Neuronal stem cell (in vitro differentiated cells): ENCODE measurements around the gene FAF1.
"Not testable (repeated sequence)": the region's sequence is repeated elsewhere in the genome, so short reads cannot be mapped to it uniquely, and the experiment has no call there.

Source experiments
- DNase-seq: peaks from one replicate; pipeline ENCODE4 v3.0.0-alpha.2; 2013; ENCODE audit warnings: low spot score
- H2AFZ ChIP-seq: one replicate; pipeline ENCODE4 v1.6.1; 2013; ENCODE audit warnings: mild to moderate bottlenecking, low read length, inconsistent platforms
- H2AK5ac ChIP-seq: 2 replicates; pipeline ENCODE4 v1.6.1; 2013; ENCODE audit warnings: low read depth, mild to moderate bottlenecking, inconsistent platforms, low read length, moderate library complexity, mixed read lengths
- H2BK120ac ChIP-seq: 2 replicates; pipeline ENCODE4 v1.6.1; 2013; ENCODE audit warnings: low read depth, mild to moderate bottlenecking, inconsistent platforms, low read length, moderate library complexity, mixed read lengths
- H2BK12ac ChIP-seq: one replicate; pipeline ENCODE4 v1.6.1; 2013; ENCODE audit warnings: low read length, inconsistent platforms
- H2BK15ac ChIP-seq: 2 replicates; pipeline ENCODE4 v1.6.1; 2013; ENCODE audit warnings: mild to moderate bottlenecking, low read length, inconsistent platforms, mixed read lengths
- H2BK5ac ChIP-seq: one replicate; pipeline ENCODE4 v1.6.1; 2013; ENCODE audit warnings: inconsistent platforms, mild to moderate bottlenecking, low read length, moderate library complexity
- H3K14ac ChIP-seq: one replicate; pipeline ENCODE4 v1.6.1; 2013; ENCODE audit warnings: low read length, inconsistent platforms
- H3K18ac ChIP-seq: 2 replicates; pipeline ENCODE4 v1.6.1; 2013; ENCODE audit warnings: low read length, inconsistent platforms
- H3K23ac ChIP-seq: 2 replicates; pipeline ENCODE4 v1.6.1; 2013; ENCODE audit warnings: low read depth, mild to moderate bottlenecking, mixed read lengths, low read length, inconsistent platforms; ENCODE audit not compliant: poor library complexity
- H3K27ac ChIP-seq: replicated peaks from 3 replicates; pipeline ENCODE4 v1.5.1; 2013; ENCODE audit warnings: low read length, inconsistent platforms
- H3K27me3 ChIP-seq, 3 experiments: 2 replicates each; pipeline ENCODE4 v1.6.1; 2013; ENCODE audit warnings: low read length in 3 of 3, mild to moderate bottlenecking in 2 of 3, inconsistent platforms in 1 of 3, low read depth in 1 of 3, mixed read lengths in 1 of 3, moderate library complexity in 1 of 3; ENCODE audit not compliant: control insufficient read depth in 3 of 3, insufficient read depth in 3 of 3
- H3K36me3 ChIP-seq, 2 donors: replicated peaks in 1 of 2; 2 replicates each; pipeline ENCODE4 v1.6.1; 2013; ENCODE audit warnings: low read length in 2 of 2; ENCODE audit not compliant: control insufficient read depth in 2 of 2, insufficient read depth in 2 of 2
- H3K4ac ChIP-seq: 2 replicates; pipeline ENCODE4 v1.6.1; 2013; ENCODE audit warnings: inconsistent platforms, mild to moderate bottlenecking, low read length, moderate library complexity
- H3K4me1 ChIP-seq, 2 donors: 1 replicate in 1 of 2; 2 replicates in 1 of 2; pipeline ENCODE4 v1.6.1; 2013; ENCODE audit warnings: low read length in 2 of 2, low read depth in 1 of 2; ENCODE audit not compliant: control insufficient read depth in 2 of 2, insufficient read depth in 1 of 2
- H3K4me2 ChIP-seq: one replicate; pipeline ENCODE4 v1.6.1; 2013; ENCODE audit warnings: mild to moderate bottlenecking, low read length, inconsistent platforms; ENCODE audit not compliant: insufficient read depth, poor library complexity, severe bottlenecking
- H3K4me3 ChIP-seq, 2 donors: 2 replicates each; pipeline ENCODE4 v1.5.1; 2013; ENCODE audit warnings: low read length in 2 of 2, mild to moderate bottlenecking in 2 of 2, inconsistent platforms in 1 of 2, moderate library complexity in 1 of 2
- H3K79me1 ChIP-seq: one replicate; pipeline ENCODE4 v1.6.1; 2013; ENCODE audit warnings: low read depth, mild to moderate bottlenecking, inconsistent platforms, low read length, moderate library complexity
- H3K9ac ChIP-seq: one replicate; pipeline ENCODE4 v1.6.1; 2013; ENCODE audit warnings: mild to moderate bottlenecking, low read depth, low read length, inconsistent platforms; ENCODE audit not compliant: poor library complexity
- H3K9me3 ChIP-seq, 2 donors: replicated peaks in 1 of 2; 2 replicates each; pipeline versions ENCODE3 to v1.6.1; 2013; ENCODE audit warnings: low read length in 2 of 2, mild to moderate bottlenecking in 2 of 2, inconsistent platforms in 1 of 2, low read depth in 1 of 2, mixed read lengths in 1 of 2, moderate library complexity in 1 of 2; ENCODE audit not compliant: control insufficient read depth in 2 of 2, insufficient read depth in 1 of 2
- H4K8ac ChIP-seq: one replicate; pipeline ENCODE4 v1.6.1; 2013; ENCODE audit warnings: low read depth, mild to moderate bottlenecking, inconsistent platforms, low read length, moderate library complexity
- H4K91ac ChIP-seq: one replicate; pipeline ENCODE4 v1.6.1; 2013; ENCODE audit warnings: low read length, low read depth, mild to moderate bottlenecking, inconsistent platforms; ENCODE audit not compliant: poor library complexity
- WGBS, 2 donors: extraction: QIAGEN DNeasy Blood & Tissue Kit; methylation state at CpG; one replicate each; pipeline ENCODE4 v1.1.7; 2013; ENCODE audit warnings: missing lambda C conversion rate in 2 of 2, mixed read lengths in 1 of 2; ENCODE audit not compliant: insufficient read length in 2 of 2, insufficient replicate concordance in 1 of 2; ENCODE audit errors: extremely low coverage in 2 of 2; 5-methylcytosine and 5-hydroxymethylcytosine counted together

Gene FAF1

GRCh38 chr1:50898773-50899172 is 61.3 kb downstream of the FAF1 start:
- Histone ChIP-seq H2BK15ac (no peak overlapping the region), H3K9me3 (peaks cover 0 to under 1% of the 10 kb centered on the region in 2 donors), H3K36me3 (no peaks in the 10 kb centered on the region), H4K91ac (no peak overlapping the region), H2BK12ac (no peak overlapping the region), H3K4me3 (no peak overlapping the region), H4K8ac (no peak overlapping the region), H3K27ac (no peak overlapping the region), H2AK5ac (no peak overlapping the region), H2BK5ac (no peak overlapping the region), H3K79me1 (peaks cover 2% of the 10 kb centered on the region), H3K18ac (no peak overlapping the region), H3K27me3 (no peaks in the 10 kb centered on the region), H3K23ac (no peak overlapping the region), H3K4me1 (no peaks in the 10 kb centered on the region), H3K9ac (no peak overlapping the region), H2BK120ac (no peak overlapping the region), H3K4ac (no peak overlapping the region), H3K4me2 (no peak overlapping the region), H2AFZ (no peak overlapping the region), H3K14ac (no peak overlapping the region)
- WGBS, 2 donors = no CpG with 5 or more reads among the region's 2 CpGs
- DNase-seq = no peak

- Histone ChIP-seq H4K8ac (no peak overlapping the region), H3K4me2 (no peak overlapping the region), H2BK120ac (no peak overlapping the region), H4K91ac (no peak overlapping the region), H2BK5ac (no peak overlapping the region), H3K9ac (no peak overlapping the region), H3K4me1 (no peaks in the 10 kb centered on the region), H3K79me1 (no peaks in the 10 kb centered on the region), H3K27ac (no peak overlapping the region), H3K23ac (no peak overlapping the region), H2BK15ac (no peak overlapping the region), H3K9me3 (peaks cover 4 to 6% of the 10 kb centered on the region in 2 donors), H3K14ac (no peak overlapping the region), H3K18ac (no peak overlapping the region), H2AFZ (no peak overlapping the region), H3K4me3 (no peak overlapping the region), H2BK12ac (no peak overlapping the region), H3K4ac (no peak overlapping the region), H3K36me3 (no peaks in the 10 kb centered on the region), H3K27me3 (no peaks in the 10 kb centered on the region), H2AK5ac (no peak overlapping the region)
- DNase-seq = no peak
- WGBS, 2 donors = no CpG with 5 or more reads among the region's 1 CpG
Observed at GRCh38 chr1:50894340-50894739, 65.7 kb downstream of the FAF1 start.

- Histone ChIP-seq H4K8ac (no peak overlapping the region), H2AK5ac (no peak overlapping the region), H3K27ac (no peak overlapping the region), H3K4me3 (no peak overlapping the region), H2BK12ac (no peak overlapping the region), H2BK15ac (no peak overlapping the region), H3K9me3 (peaks cover 4 to 6% of the 10 kb centered on the region in 2 donors), H2BK120ac (no peak overlapping the region), H3K9ac (no peak overlapping the region), H3K4ac (no peak overlapping the region), H3K23ac (no peak overlapping the region), H3K4me1 (no peaks in the 10 kb centered on the region), H3K36me3 (no peaks in the 10 kb centered on the region), H2AFZ (no peak overlapping the region), H3K14ac (no peak overlapping the region), H3K18ac (no peak overlapping the region), H3K27me3 (no peaks in the 10 kb centered on the region), H2BK5ac (no peak overlapping the region), H3K79me1 (no peaks in the 10 kb centered on the region), H4K91ac (no peak overlapping the region), H3K4me2 (no peak overlapping the region)
- no peak for DNase-seq
- no CpG with 5 or more reads among the region's 1 CpG for WGBS, 2 donors
Observed at GRCh38 chr1:50893466-50893865, 66.6 kb downstream of the FAF1 start.

GRCh38 chr1:50887555-50887954 is 72.5 kb downstream of the FAF1 start:
- H2BK120ac ChIP-seq, H2BK12ac ChIP-seq, H3K27me3 ChIP-seq, H3K36me3 ChIP-seq, H2BK15ac ChIP-seq, H3K23ac ChIP-seq, H4K91ac ChIP-seq, H2AFZ ChIP-seq, H2AK5ac ChIP-seq, H2BK5ac ChIP-seq, H3K18ac ChIP-seq, H3K79me1 ChIP-seq, H3K9ac ChIP-seq, H3K4me1 ChIP-seq, H3K4me2 ChIP-seq, H3K4me3 ChIP-seq, DNase-seq, H3K27ac ChIP-seq, H3K4ac ChIP-seq, H3K9me3 ChIP-seq, H4K8ac ChIP-seq, H3K14ac ChIP-seq: not testable (repeated sequence)
- WGBS, 2 donors = no CpG with 5 or more reads among the region's 1 CpG
